Esophagus squamous epithelium (tissue), 4 donors: ENCODE results near the gene TOM1.

ENCODE experiments used
- CTCF ChIP-seq, 6 experiments: fragments of 450-650 bp in 4 of 6; fragments of 200-600 bp in 2 of 6; sonication (generic) in 2 of 6; IDR thresholded peaks; one replicate each; pipeline ENCODE4 v1.5.1; 2016 to 2019; ENCODE audit warnings: antibody characterized with exemption in 6 of 6, mild to moderate bottlenecking in 4 of 6, moderate library complexity in 4 of 6
- POLR2A ChIP-seq, 4 donors: fragments of 450-650 bp; IDR thresholded peaks; one replicate each; pipeline ENCODE4 v1.6.1; 2017; ENCODE audit warnings: antibody characterized with exemption in 4 of 4, mild to moderate bottlenecking in 4 of 4, moderate library complexity in 3 of 4

DNA sequence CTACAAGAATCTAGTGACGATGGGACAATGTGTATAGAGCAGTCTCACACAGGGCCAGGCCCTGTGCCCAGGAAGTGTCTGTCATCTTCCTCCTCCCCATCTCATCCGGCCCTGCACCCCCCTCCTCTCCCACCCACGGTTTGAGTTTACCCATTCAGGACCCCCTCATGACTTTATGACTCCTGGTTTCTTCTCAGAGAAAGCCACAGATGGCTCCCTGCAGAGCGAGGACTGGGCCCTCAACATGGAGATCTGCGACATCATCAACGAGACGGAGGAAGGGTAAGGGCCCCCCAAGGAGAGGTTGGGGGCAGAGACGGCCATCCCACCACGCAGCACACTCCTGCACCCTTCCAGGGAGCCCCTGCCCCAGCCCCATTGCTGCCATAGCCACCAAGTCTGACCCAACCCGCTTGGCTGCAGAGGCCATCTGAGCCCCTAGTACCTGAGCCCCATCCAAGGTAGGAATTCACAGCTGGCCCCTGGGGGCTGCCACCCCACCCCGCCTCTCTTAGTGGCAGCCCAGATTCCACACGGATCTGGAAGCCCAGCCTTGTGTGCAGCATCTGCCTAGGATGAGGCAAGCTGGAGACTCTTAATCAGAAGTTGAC lies 18.1 kb downstream of the TOM1 start:
- TF ChIP-seq CTCF (IDR thresholded peaks at IDR 0.05) (no peak), POLR2A (IDR thresholded peaks at IDR 0.05) (no peak)
